Hematopoietic multipotent progenitor cell treated with erythropoietin and hydrocortisone succinate and interleukin-3 and kit ligand, for 17 days (in vitro differentiated cells): ENCODE measurements around the gene TMEM223.
"Not testable (repeated sequence)": the region's sequence is repeated elsewhere in the genome, so short reads cannot be mapped to it uniquely, and the experiment has no call there.

Experiments used
- DNase-seq: peaks from one replicate; pipeline ENCODE4 v3.0.0-alpha.2; 2015; ENCODE audit warnings: low spot score

Gene TMEM223, protein sequence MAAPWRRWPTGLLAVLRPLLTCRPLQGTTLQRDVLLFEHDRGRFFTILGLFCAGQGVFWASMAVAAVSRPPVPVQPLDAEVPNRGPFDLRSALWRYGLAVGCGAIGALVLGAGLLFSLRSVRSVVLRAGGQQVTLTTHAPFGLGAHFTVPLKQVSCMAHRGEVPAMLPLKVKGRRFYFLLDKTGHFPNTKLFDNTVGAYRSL

GRCh38 chr11:62791501-62792201, at the start of gene TMEM223:
TMEM223 (minus strand) TSS chr11:62792006; CDS start chr11:62791994, 12 bp downstream.
- peak; percentile 86 for DNase-seq

- not testable (repeated sequence) for DNase-seq
These were observed 49.0 kb upstream of the TMEM223 start for GRCh38 chr11:62840721-62841360.

DNA sequence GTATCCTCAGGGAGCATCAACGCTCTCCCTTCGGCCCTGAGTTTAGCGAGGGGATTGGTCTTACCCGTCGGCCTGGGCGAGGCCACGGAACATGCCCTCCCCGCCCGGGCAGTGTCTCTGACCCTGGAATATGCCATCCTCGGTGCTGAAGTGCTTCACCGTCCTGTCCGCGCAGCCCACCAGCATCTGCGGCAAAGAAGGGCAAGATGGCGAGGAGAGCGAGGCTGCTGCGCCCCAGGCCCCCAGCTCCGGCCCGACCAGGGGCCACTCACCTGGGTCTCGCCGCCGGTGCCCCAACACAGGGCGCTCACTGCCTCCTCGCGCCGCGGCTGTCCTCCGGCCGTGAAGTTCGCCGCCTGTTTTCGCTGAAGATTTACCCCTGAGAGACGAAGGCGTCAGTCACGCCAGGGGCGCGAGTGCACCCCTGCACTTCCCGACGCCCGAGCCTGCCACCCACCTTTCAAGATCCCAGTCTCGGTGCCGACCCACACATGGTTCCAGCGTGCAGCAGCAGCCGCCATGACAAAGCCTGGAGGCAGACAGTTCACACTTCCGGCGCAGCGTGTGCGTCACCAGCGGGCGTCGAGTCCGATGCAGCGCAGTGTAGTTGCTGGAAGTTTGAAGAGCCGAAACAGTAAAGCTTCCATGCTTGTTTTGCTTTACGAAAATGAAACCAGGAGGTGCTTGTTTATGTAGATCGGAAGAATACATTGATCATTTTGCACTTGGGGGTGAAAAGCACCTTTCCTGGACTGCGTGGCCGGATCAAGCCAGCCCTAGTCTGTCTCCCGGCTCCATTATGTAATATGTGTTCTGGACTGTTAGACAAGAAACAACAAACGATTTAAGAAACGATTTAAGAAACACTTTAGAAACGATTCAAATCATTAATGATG, 47.5 kb upstream of the TMEM223 start, which contains the start of gene WDR74:
TSS of gene WDR74 (minus strand) at position 541 of the 896 bp plus-strand sequence. CDS start at position 521, 20 bp downstream.
- peak; percentile 92 for DNase-seq

DNA sequence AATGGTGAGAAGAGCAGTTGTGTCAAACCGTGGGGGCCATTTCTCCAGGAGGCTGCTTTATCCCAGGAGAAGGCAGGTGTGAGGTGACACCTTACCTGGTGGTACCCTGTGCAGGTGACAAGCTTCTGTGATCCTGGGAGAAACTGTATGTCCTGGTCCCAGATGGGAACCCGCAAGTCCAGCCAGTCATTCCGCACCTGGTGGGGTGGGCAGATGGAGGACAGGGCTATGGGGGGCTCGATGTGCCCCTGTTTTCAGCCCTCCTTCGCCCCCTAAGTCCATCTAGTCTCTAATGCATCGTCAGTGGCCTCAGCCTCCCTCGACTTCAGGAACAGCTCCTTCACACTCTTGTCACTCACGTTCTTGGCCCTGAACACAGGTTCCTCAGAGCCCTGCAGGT, 43.5 kb upstream of the TMEM223 start:
- DNase-seq, result no peak

DNA sequence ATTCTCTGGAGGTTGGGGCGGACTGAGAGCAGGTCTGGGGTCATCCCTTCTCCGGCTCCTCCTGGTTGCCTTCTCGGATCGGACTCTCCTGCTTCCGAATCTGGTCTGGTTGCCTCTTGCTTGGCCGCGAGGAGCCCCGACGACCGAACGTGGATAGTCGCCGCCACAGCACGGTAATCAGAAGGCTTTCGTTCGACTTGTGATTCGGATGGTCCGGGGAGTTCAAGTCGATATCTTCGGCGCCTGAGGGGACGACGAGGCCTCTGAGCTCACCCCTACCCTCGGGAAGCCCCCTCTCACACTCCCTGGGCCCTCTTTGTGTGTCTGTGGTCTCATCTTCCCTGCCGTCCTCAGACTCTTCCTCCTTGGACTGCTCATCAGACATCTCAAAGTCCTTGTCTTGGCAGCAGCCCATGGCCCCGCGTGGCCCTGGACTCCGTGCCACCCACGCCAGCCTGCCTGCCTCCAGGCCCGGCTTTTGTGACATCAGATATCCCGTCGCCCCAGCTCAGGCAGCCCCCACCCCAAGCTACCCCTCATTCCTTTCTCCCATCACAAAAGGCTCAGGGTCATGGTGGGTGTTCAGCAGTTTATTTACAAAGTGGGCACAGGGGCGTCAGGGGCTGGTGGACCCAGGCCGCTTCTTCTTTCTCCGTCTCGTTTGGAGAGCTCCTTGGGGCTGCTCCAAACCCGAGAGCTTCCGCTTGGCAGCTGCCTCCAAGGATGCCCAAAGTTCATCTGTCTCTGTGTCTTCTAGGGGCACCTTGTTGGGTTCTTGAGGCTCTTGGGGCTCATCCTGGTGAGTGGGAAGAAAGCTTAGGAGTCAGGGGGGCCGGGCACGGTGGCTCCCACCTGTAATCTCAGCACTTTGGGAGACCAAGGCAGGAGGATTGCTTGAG, 40.8 kb upstream of the TMEM223 start, which contains the start of gene TEX54:
TSS of gene TEX54 (minus strand) at position 506 of the 899 bp plus-strand sequence.
- DNase-seq, result peak; percentile 6

- DNase-seq, result peak; percentile 100
These were observed 39.9 kb upstream of the TMEM223 start, which contains the start of gene STX5 for GRCh38 chr11:62831520-62832335. STX5 (minus strand) TSS chr11:62832051; CDS start chr11:62831243, 808 bp downstream.

- peak; percentile 25 for DNase-seq
These were observed 39.2 kb upstream of the TMEM223 start for GRCh38 chr11:62830904-62831519.

DNA sequence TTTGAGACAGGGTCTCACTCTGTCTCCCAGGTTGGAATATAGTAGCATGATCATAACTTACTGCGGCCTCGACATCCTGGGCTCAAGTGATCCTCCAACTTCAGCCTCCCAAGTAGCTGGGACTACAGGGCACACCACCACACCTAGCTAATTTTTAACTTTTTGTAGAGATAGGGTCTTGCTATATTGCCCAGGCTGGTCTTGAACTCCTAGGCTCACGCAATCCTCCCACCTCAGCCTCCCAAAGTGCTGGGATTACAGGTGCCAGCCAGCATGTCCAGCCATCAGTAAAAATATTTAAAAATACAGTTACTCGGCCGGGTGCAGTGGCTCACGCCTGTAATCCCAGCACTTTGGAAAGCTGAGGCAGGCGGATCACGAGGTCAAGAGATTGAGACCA, 36.3 kb upstream of the TMEM223 start:
- not testable (repeated sequence) for DNase-seq

DNA sequence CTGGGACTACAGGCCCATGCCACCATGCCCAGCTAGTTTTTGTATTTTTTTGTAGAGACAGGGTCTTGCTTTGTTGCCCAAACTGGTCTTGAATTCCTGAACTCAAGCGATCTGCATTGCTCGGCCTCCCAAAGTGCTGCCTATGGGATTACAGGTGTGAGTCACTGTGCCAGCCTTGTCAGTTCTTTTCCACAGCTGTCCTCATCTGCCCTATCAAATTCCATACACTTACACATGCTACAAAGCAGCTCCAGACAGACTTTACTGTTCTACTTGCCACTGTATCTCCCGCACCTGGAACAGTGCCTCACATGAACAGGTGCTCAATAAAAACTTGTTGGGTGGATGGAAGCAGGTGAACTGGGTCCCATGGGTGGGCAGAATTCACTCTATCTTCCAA, 31.9 kb upstream of the TMEM223 start:
- DNase-seq, result no peak

DNA sequence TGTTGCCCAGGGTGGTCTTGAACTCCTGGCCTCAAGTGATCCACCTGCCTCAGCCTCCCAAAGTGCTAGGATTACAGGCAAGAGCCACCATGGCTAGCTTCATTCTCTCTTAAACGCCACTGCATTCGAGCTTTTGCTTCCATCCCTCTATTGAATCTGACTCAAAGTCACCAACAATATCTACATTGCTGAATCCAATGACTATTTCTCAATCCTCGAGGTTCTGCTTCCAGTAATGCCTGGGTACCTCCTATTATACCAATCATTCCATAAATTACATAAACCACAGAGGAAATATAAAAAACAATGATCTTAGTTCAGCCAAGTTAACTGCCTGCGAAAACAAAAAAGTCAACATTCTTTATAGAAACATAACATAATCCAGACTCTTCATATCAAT, 25.3 kb upstream of the TMEM223 start:
- no peak for DNase-seq

DNA sequence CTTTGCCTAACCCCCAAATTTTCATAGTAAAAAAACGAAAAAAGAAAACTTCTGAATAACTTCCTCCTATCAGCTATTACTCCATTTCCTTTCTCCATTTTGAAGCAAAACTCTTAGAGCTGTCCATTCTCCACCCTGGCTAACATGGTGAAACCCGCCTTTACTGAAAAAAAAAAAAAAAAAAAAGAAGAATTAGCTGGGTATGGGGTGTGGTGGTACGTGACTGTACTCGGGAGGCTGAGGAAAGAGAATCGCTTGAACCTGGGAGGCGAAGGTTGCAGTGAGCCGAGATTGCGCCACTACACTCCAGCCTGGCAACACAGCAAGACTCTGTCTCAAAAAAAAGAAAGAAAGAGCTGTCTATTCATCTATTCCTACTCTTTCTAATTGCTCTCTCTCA, 24.8 kb upstream of the TMEM223 start:
- no peak for DNase-seq

- no peak for DNase-seq
These were observed 19.9 kb upstream of the TMEM223 start for GRCh38 chr11:62811659-62812058.

DNA sequence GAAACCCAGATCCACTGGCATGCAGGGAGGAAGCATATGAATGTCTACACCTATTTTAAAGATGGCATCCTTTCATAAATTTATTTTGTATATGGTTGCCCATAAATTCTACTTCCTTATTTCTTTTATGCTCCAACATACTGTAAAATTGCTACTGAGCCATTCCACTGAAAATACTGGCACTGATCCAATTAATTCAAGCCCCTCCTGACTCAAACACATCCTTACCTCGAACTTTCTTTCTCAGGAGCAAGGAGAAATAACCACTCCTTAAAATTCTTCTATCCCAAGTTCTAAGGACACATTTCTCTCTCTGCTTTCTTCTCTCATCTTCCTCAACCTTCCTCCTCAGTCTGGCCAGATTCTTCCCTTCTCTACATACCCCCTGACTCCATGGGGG, 18.9 kb upstream of the TMEM223 start:
- DNase-seq, result no peak

- DNase-seq, result no peak
These were observed 14.9 kb upstream of the TMEM223 start for GRCh38 chr11:62806611-62807121.

- no peak for DNase-seq
These were observed 14.2 kb upstream of the TMEM223 start for GRCh38 chr11:62805961-62806441.

DNA sequence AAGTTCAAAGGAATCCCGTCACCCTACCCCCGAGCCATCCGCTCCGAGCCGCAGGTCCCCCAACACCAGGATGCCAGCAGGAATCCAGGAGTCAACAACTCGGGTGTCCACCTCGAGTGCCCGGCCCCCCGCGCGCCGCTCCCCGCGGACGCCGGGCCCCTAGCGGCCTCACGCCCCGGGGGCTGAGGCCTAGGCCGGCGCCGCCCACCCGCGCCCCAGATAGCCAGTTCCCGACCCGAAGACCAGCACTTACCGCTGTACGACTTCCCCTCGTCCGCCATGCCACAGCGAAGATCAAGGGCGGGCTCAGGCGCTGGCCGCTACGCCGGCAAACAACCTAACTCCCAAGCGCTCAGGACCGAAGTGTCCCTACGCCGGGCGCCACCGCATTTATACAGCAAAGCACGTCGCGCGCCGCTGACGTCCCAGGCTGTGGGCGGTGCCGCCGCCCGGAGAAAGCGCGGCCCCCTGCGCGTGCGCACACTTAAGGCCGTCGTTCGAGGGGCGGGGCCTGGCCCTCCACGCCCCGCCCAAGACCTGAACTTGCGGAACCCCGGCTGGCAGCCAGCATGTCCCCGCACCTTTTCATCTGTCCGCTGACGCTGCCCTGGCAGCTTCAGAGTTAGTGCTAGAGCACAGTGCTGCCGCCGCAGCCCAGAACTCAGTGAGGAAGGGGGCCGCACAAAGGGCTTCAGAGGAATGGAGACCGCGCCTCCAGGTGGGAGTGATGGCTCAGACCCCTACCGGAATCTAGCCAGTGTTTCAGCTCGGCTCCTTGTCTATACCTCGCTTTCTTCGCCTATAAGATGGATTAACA, 13.5 kb upstream of the TMEM223 start, which contains the start of gene NXF1:
TSS of gene NXF1 (minus strand) at position 365 of the 817 bp plus-strand sequence. CDS start at position 281, 84 bp downstream.
- DNase-seq, result peak; percentile 99

DNA sequence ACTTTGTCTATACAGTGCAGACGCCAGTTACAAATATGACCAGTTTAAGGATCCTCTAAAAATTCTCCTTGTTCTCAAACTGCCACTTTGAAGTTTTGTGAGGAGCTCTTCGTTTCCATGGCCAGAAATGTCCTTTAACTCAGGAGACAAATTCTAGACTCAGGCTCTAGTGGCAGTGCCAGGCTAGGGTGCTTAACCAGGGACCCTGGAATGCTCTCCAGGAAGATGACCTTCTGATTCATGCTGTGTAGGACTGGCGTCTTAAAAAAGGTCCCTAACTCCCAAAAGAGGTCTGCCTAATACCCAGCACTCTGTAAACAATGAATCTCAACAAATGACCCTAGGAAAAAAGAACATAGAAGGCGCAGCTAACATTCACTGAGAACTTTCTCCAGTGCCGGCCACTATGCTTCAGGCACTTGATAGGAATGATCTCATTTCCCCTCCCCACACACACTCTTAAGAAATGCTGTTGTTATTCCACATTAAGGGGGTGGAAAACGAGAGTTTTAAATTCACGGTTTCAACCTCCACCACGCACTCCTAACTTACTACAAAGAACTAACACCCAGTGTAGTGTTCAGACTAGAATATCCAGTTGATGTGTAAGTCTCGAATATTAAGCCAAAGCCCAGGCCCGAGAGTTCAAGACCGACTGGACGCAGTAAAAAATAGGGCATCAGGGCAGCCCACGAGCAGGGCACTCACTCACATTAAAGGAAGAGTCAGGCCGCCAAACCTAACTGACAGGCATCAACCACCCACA, 12.7 kb upstream of the TMEM223 start:
- no peak for DNase-seq
